Measurements from ENCODE around the gene LRCH1.

The LRCH1 gene

GRCh38 chr13:46522748-46523030 is 30.3 kb upstream of the LRCH1 start:
- no peak overlapping the region for H3K4me3 ChIP-seq (ENCODE audit: low read depth, low read length)
- no peak for DNase-seq
- in situ Hi-C loops (cut with HindIII; ENCODE audit: low pct_ligation_motif_present, low sequenced_read_pairs) = no loop called here
- no peaks in the 10 kb centered on the region for H3K27me3 ChIP-seq (replicated peaks)
- no peaks in the 10 kb centered on the region for H3K36me3 ChIP-seq (replicated peaks)
- no peak for TF ChIP-seq CTCF (IDR thresholded peaks at IDR 0.05; ENCODE audit: low read depth, low read length, missing control alignments)
- no peak overlapping the region for H3K27ac ChIP-seq

- TF ChIP-seq CTCF (IDR thresholded peaks at IDR 0.05; ENCODE audit: low read depth, low read length, missing control alignments) = no peak
- in situ Hi-C loops (cut with HindIII; ENCODE audit: low pct_ligation_motif_present, low sequenced_read_pairs) = no loop called here
- Histone ChIP-seq H3K27me3 (replicated peaks) (no peaks in the 10 kb centered on the region), H3K36me3 (replicated peaks) (no peaks in the 10 kb centered on the region), H3K4me3 (ENCODE audit: low read depth, low read length) (no peak overlapping the region), H3K27ac (no peak overlapping the region)
- DNase-seq = no peak
These were observed 28.8 kb upstream of the LRCH1 start for GRCh38 chr13:46523972-46524752.

GRCh38 chr13:46526100-46526735 is 26.8 kb upstream of the LRCH1 start:
- in situ Hi-C loops (cut with HindIII; ENCODE audit: low pct_ligation_motif_present, low sequenced_read_pairs) = no loop called here
- Histone ChIP-seq H3K36me3 (replicated peaks) (no peaks in the 10 kb centered on the region), H3K27me3 (replicated peaks) (no peaks in the 10 kb centered on the region), H3K27ac (no peak overlapping the region), H3K4me3 (ENCODE audit: low read depth, low read length) (no peak overlapping the region)
- DNase-seq = no peak
- TF ChIP-seq CTCF (IDR thresholded peaks at IDR 0.05; ENCODE audit: low read depth, low read length, missing control alignments) = no peak

- no peak overlapping the region for H3K4me3 ChIP-seq (ENCODE audit: low read depth, low read length)
- no peak overlapping the region for H3K27ac ChIP-seq
- in situ Hi-C loops (cut with HindIII; ENCODE audit: low pct_ligation_motif_present, low sequenced_read_pairs) = no loop called here
- DNase-seq = no peak
- no peaks in the 10 kb centered on the region for H3K27me3 ChIP-seq (replicated peaks)
- TF ChIP-seq CTCF (IDR thresholded peaks at IDR 0.05; ENCODE audit: low read depth, low read length, missing control alignments) = no peak
- no peaks in the 10 kb centered on the region for H3K36me3 ChIP-seq (replicated peaks)
These were observed 26.2 kb upstream of the LRCH1 start for GRCh38 chr13:46526740-46527139.

- DNase-seq = no peak
- no peak for TF ChIP-seq CTCF (IDR thresholded peaks at IDR 0.05; ENCODE audit: low read depth, low read length, missing control alignments)
- H3K27ac ChIP-seq = no peak overlapping the region
- no peak overlapping the region for H3K4me3 ChIP-seq (ENCODE audit: low read depth, low read length)
- in situ Hi-C loops (cut with HindIII; ENCODE audit: low pct_ligation_motif_present, low sequenced_read_pairs) = no loop called here
- no peaks in the 10 kb centered on the region for H3K36me3 ChIP-seq (replicated peaks)
- H3K27me3 ChIP-seq (replicated peaks) = no peaks in the 10 kb centered on the region
These were observed 25.7 kb upstream of the LRCH1 start for GRCh38 chr13:46527237-46527636.

Data from brain microvascular endothelial cell (primary cell).